NCI-H774 (cell line): Measurements from ENCODE around the gene CASZ1.
A peak's percentile ranks its signal among the peaks of the same experiment; 100 is the strongest.

Experiments
- DNase-seq: peaks from one replicate; lab custom pipeline; 2025; lab: John Stamatoyannopoulos, UW

Gene CASZ1

DNA sequence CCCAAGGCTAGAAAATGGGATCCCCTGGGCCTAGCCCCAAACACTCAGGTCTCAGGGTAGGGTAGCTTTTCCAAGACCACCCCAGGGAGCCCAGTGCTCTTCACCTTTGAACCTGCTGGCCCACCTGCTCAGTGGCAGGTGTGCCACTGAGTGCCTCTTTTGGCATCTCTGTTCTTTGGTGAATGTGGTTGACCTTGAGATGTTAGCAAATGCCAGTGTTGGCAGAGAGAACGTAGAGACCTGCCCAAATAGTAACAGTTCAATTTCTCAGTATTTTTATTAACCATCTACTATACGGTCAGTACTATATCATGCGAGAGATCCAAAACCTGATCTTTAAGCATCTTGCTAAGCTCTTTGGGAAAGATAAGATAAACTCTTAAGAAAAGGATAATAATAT is 193.5 kb downstream of the CASZ1 start:
- no peak for DNase-seq

DNA sequence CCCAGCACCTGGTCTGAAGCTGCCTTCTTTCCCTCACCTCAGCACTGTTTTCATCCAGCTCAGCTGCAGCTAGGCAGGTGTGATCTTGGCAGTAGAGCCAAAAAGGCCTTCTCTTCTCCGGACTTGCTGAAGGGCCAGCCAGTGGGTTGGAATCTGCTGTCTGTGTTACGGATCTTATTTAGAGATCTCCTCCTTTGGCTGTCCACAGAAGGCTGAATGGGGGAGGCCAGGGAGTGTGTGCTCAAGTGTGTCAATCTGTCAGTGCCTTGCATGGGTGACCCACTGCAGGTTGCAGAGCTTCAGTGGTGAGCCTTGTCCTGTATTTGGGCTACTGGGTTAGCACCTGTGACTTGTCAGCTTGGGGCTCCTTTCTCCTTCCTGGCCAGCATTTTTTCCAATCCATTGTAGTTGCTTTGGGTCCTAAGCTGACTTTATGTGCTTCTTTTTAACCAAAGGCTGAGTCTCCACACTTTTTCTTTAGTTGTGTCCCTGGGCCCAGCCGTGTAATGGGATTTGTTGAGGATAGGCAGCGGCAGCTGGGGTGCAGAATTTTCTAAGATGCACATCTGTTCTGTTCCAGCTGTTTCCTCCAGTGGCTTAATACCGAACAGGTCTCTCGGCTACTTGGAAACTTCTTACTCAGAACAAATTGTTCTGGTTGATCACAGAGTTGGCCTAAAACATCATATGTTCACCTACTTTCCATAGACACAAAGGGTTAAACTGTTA is 194.9 kb downstream of the CASZ1 start:
- no peak for DNase-seq

GRCh38 chr1:10599194-10599861 is 197.1 kb downstream of the CASZ1 start:
- DNase-seq = no peak

- peak; percentile 2 for DNase-seq
Measured at GRCh38 chr1:10598389-10598702, 198.1 kb downstream of the CASZ1 start.

DNA sequence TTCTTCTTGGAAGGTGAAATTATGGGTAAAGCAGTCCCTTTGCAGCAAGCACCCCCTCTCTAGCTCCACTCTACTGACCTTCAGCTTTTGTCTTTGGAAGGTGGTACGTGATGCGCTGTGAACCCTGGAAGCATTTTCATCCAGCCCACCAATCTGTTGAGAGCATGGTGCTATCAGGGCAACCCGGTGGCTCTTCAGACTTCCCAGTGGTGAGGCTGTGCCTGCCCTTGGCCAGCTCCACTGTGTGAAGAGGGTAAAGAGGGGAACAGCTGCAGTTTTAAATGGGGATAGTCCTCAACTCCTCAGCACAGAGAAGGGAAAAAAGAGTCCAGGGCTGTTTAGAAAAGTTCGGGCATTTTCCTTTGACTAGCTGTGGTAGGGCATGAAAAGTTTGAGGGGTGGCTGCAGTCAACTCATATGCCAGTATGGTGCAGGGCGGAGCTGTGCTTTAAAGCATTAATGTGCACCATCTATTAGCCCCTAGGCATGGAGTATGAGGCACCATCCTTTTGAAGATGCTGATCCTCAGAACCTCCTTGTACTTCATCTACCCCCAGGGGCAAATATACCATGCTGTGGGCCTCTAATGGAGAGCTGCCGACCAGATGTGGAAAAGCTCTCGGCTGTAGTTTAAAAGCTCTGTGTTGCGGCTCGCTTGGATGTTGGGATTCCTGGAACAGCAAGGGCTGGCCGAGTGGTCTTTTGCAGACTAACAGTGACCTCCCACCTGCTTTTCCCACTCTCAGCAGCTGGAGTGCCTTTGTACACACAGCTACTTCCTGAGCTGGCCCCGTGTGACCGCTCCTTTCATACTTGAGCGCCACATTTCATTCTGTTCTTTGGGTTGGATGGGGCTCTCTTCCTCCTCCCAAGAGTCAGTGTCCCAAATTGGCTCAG is 198.7 kb downstream of the CASZ1 start:
- DNase-seq = no peak

- DNase-seq = no peak
Measured at GRCh38 chr1:10596780-10597179, 199.7 kb downstream of the CASZ1 start.

DNA sequence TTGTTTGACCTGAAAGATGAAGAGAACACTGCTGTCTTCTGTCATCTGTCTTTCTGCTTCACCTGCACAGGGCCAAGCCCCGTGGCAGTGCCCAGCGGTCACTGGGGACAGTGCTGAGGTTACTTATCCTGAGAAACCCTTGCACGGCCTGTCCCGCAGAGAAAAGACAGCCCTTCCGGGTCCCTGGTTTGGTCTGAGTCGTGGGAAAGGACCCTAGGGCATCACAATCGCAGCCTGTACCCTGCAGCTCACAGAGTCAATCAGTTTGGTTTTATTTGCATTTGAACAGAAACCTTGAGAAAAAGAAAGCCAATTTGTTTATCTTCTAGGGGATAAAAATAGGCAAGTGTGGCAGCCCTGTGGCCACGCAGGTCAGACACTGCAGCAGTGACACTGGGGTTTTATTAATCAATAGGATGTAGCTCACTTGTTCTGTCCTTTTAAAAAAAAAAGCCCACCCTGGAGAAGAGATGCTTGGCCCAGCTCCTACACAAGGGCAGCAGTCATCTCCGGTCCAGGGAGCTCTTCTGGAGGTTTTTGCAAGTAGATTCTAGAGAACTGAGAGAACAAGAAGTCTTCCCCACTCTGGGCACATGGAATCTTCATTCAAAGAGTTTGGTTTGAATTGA is 201.7 kb downstream of the CASZ1 start:
- no peak for DNase-seq

DNA sequence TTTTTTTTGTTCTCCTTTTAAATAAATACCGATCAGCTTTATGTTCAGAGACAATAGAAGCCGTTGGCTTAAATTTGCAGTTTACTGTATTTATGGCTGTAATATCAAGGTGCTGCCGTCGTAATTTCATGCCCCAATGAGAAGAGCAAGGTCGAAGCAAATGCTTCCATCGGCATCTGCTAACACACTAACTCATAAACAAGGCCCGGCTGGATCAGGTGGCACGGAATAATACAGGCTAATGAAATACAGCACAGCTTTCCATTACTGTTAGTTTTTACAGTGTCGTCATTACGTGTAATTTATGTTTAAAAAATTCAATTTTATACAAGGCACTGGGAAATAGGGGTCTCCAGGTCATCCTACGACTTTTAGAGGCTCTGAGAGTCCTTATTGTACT is 202.7 kb downstream of the CASZ1 start:
- DNase-seq = no peak

DNA sequence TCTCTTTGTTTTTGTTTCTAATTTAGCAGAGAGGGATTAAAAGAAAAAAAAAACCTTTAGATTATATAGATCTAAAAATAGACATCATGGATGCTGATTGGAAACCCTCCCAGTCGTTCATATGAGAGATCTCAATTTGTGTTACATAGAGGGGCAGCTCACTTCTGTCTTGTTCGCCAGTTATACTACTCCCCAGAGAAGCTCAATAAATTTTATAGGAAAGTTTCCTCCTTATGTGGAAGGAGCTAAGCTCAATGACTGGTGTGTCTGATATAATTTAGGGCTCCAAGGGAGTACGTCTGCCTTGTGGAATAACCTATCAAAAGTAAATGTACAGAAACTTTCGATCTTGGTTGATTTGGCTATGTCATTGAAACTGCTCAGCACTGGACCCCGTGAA is 204.1 kb downstream of the CASZ1 start:
- no peak for DNase-seq

DNA sequence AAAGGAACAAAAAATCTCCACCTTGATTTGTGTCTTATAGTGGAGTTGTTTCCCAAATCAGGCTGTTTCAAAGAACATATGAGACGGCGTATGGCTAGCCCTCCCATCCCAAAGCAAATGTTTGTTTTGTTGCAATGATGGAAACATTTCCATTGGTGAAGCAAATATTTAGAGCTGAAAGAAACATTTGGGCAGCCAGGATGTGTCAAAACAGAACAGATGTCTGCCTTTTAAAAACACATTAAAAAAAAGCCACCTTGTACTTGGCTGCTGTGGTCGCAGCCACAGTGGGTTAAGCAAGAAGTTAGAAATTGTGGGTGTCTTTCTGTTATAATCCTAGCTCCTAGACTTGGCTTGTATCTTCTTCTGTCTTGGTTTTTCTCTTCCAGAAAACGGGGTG is 205.4 kb downstream of the CASZ1 start:
- no peak for DNase-seq

DNA sequence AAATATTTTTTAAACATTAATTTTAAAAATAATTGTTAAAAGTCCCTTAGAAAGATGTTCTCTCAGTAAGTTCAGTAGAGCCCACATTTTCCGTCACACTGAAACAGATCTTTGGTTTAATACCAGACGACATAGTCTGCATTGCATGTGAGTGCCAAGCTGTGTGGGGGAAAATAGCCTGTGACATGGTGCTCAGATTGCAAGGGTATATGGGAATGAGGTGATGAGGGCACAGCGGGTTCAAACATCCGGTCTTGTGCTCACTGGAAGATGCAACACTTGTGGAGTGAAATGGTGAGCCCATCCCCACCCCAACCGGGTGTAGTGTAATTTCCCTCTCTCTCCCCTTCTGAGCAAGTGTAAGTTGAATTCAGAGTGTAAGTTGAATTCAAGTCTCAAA is 207.4 kb downstream of the CASZ1 start:
- DNase-seq = no peak

GRCh38 chr1:10588640-10589039 is 207.8 kb downstream of the CASZ1 start:
- no peak for DNase-seq
